Gastrocnemius medialis (tissue), 4 donors: ENCODE data around the gene MPZ. TPM values are rescaled to one million over a fixed set of nuclear protein-coding genes. Genes with fewer than 3 reads are reported as not detected.

Experiments used
- total RNA-seq, 4 donors: library from RNA; depleted of rRNA; stranded (reverse); fragments of >200 nt; gene quantifications; one replicate each; pipeline versions ENCODE4 v1.1.0 to v1.2.3, GENCODE V29; 2016

Gene MPZ
- total RNA-seq, 4 donors from 2014 or later = 0.61 to 3.4 (median 2.1) TPM

Other genes with a start within 250 kb of the MPZ start
- 1 to 10 TPM in 2 of 4 donors, under 1 TPM in 2; 0.61 to 1.6 (median 1.0) TPM for gene ARHGAP30, start 240.1 kb downstream of the MPZ start, total RNA-seq
- gene NECTIN4, start 220.4 kb downstream of the MPZ start, total RNA-seq = not detected
- gene KLHDC9, start 211.6 kb downstream of the MPZ start, total RNA-seq = 1 to 10 TPM in 2 of 4 donors, under 1 TPM in 2; 0.89 to 2.4 (median 1.3) TPM
- 100 to 1,000 TPM in 1 of 4 donors, 10 to 100 TPM in 3; 62.4 to 106 (median 74.1) TPM for gene PFDN2, start 191.9 kb downstream of the MPZ start, total RNA-seq
- gene NIT1, start 191.9 kb downstream of the MPZ start, total RNA-seq = 10 to 100 TPM; 16.1 to 20.4 (median 17.9) TPM
- 10 to 100 TPM; 40.2 to 60.2 (median 46.3) TPM for gene DEDD, start 177.3 kb downstream of the MPZ start, total RNA-seq
- 10 to 100 TPM; 57.9 to 66.7 (median 63.5) TPM for gene UFC1, start 156.0 kb downstream of the MPZ start, total RNA-seq
- gene USP21, start 150.5 kb downstream of the MPZ start, total RNA-seq = 10 to 100 TPM; 16.5 to 20.8 (median 18.0) TPM
- gene PPOX, start 143.5 kb downstream of the MPZ start, total RNA-seq = 10 to 100 TPM in 2 of 4 donors, 1 to 10 TPM in 2; 4.0 to 14.7 (median 7.3) TPM
- gene B4GALT3, start 132.5 kb downstream of the MPZ start, total RNA-seq = 10 to 100 TPM; 35.5 to 47.7 (median 43.7) TPM
- gene ADAMTS4, start 110.9 kb downstream of the MPZ start, total RNA-seq = 10 to 100 TPM in 1 of 4 donors, 1 to 10 TPM in 3; 1.2 to 12.4 (median 5.2) TPM
- 100 to 1,000 TPM; 206 to 260 (median 226) TPM for gene NDUFS2, start 107.6 kb downstream of the MPZ start, total RNA-seq
- gene FCER1G, start 94.7 kb downstream of the MPZ start, total RNA-seq = 10 to 100 TPM in 3 of 4 donors, 1 to 10 TPM in 1; 4.2 to 20.4 (median 18.5) TPM
- 10 to 100 TPM in 2 of 4 donors, not detected in 2; 22.2 to 57.8 TPM for gene APOA2, start 86.3 kb downstream of the MPZ start, total RNA-seq
- 10 to 100 TPM in 3 of 4 donors, 1 to 10 TPM in 1; 8.3 to 22.7 (median 16.9) TPM for gene TOMM40L, start 83.9 kb downstream of the MPZ start, total RNA-seq
- gene NR1I3, start 71.8 kb downstream of the MPZ start, total RNA-seq = not detected
- gene PCP4L1, start 51.2 kb downstream of the MPZ start, total RNA-seq = not detected
- gene SDHC, start 4.4 kb upstream of the MPZ start, total RNA-seq = 100 to 1,000 TPM in 1 of 4 donors, 10 to 100 TPM in 3; 47.5 to 112 (median 63.8) TPM
- not detected for gene CFAP126, start 57.9 kb upstream of the MPZ start, total RNA-seq
- 1 to 10 TPM; 5.0 to 9.0 (median 7.2) TPM for gene FCGR2A, start 195.5 kb upstream of the MPZ start, total RNA-seq
- under 1 TPM in 2 of 4 donors, not detected in 2; 0.25 to 0.60 TPM for gene HSPA6, start 214.6 kb upstream of the MPZ start, total RNA-seq
- gene FCGR3A, start 239.8 kb upstream of the MPZ start, total RNA-seq = 1 to 10 TPM; 1.7 to 7.7 (median 3.0) TPM